Measurements from ENCODE around the gene RAC2.

RAC2 gene

DNA sequence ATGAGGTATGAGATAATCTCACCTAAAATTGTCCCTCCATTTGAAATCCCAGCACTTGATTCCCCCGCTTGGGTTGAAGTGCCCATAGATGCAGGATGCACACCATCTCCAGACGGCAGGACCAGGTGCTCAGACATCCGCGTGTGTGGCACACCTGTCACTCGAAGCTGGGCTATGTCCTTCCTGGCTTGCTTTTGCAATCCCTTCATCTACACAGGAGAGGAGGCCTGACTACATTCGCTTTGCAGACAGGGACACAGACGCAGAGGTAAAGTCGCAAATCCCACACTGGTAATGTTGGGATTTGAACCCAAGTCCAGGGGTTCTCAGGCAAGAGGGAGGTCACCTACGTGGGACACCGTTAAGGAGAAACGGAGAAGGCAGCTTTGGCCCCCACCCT is 31.1 kb upstream of the RAC2 start:
- no peak for DNase-seq

- DNase-seq: no peak
These were observed 30.4 kb upstream of the RAC2 start for GRCh38 chr22:37274380-37274862.

DNA sequence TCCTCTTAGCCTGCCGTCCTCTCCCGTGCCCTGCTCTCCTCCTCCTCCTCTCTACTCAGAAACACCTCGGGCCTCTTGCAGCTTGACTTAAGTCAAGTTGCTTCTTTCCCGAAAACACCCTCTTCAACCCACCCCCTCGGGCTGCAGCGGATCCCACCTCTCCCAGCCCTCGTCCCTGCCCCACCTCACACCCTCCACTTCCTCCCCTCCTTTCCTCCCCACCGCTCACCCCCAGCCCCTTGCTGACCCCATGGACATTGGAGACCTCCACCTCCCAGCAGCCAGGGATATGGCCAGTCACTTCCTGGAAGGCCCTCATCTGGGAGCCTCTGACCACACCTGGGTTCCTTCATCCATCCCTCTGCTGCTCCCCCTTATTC is 29.8 kb upstream of the RAC2 start:
- DNase-seq: no peak

GRCh38 chr22:37273126-37273845 is 29.2 kb upstream of the RAC2 start:
- DNase-seq: no peak

DNA sequence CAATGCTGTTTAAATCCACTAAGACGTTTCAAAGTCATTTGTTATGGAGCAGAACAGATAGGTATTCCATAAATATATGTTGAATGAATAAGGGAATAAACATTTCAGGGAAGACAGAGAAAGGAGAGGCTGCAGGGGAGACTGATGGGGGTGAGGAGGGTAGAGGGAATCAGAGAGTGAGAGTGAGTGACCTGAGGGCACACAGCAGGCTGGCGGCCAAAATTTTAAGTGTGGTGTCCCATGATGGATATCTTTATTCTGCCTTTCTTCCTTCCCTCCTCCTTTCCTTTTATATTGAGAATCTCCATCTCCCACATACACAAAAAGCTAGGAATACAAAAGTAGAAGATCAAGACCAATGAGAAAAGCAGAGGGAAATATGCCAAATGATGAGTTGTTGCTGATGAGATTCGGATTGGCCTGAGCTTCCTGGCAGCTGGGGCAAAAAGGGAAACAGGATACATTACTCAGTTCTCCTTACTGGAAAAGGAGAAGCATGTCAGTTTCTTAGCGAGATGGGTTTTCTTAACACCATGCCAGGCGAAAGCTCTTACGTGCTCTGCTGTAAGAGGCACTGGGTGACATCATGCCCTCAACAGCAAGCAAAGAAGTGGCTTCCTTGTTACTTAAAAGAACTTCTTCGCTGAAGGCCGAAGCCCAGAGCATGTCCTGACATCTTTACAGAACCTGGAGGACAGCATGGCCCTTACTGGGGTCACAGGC is 27.0 kb upstream of the RAC2 start:
- DNase-seq: no peak

DNA sequence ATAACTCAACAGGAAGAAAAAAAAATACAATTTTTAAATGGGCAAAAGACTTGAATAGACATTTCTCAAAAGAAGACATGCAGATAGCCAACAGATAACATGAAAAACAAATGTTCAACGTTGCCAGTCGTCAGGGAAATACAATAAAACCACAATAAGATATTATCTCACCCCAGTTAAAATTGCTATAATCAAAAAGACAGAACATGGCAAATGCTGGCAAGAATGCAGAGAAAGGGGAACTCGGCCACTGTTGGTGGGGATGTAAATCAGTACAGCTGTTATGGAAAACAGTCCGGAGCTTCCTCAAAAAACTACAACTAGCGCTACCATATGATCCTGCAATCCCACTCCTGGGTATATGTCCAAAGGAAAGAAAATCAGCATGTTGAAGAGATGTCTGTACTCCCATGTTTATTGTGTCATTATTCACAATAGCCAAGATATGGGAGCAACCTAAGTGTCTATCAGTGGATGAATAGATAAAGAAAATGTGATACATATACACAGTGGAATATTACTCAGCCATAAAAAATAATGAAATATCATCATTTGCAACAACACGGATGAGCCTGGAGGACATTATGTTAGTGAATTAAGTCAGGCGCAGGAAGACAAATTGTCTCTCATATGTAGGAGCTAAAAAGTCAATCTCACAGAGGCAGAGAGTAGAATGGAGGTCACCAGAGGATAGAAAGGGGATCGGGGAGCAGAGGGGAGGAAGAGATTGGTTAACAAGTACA is 26.0 kb upstream of the RAC2 start:
- no peak for DNase-seq

DNA sequence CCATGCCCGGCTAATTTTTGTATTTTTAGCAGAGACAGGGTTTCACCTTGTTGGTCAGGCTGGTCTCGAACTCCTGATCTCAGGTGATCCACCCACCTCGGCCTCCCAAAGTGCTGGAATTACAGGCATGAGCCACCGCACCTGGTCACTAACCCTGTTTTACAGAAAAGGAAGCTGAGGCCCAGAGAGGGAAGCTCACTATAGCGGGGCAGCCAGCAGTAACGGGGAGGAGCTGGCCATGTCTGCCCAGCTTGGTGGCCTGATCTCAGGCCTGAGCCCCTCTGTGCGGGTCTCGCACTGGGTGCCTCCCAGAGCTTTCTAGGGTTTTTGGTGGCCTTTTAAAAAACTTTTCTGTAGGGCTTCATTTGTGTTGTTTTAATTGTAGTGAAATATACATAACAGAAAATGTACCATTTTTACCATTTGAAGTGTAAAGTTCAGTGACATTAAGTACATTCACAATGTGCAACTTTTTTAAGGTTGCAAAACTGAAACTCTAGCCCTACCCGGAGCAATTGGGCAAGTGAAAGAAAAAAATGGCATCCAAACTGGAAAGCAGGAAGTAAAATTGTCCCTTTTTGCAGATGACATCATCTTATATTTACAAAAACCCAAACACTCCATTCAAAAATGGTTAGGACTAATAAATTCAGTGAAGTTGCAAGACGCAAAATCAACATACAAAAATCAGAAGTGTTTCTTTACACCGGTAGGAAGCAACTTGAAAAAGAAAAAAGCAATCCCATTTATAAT is 23.8 kb upstream of the RAC2 start:
- no peak for DNase-seq

- DNase-seq: no peak
These were observed 23.1 kb upstream of the RAC2 start for GRCh38 chr22:37267135-37267587.

DNA sequence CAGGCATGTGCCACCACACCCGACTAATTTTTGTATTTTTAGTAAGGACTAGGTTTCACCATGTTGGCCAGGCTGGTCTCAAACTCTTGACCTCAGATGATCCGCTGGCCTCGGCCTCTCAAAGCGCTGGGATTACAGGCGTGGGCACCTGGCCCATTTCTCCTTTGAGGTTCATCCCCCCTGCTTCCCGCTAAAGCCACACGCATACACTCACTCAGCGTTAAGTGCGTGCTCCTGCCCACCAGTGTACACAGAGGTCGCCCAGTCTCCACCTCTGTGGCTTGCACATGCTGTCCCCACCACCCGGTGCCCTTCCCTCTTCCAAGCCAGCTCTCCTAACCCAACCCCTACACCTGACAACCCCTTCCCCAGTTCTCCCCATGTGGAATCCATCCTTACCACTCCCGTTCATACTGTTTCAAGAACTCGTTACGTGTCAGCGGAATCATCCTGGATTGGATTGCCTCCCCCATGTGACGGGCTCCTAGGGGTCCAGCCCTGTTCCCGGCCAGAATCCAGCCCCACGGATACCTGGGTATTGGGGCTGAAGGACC is 22.6 kb upstream of the RAC2 start:
- no peak for DNase-seq

DNA sequence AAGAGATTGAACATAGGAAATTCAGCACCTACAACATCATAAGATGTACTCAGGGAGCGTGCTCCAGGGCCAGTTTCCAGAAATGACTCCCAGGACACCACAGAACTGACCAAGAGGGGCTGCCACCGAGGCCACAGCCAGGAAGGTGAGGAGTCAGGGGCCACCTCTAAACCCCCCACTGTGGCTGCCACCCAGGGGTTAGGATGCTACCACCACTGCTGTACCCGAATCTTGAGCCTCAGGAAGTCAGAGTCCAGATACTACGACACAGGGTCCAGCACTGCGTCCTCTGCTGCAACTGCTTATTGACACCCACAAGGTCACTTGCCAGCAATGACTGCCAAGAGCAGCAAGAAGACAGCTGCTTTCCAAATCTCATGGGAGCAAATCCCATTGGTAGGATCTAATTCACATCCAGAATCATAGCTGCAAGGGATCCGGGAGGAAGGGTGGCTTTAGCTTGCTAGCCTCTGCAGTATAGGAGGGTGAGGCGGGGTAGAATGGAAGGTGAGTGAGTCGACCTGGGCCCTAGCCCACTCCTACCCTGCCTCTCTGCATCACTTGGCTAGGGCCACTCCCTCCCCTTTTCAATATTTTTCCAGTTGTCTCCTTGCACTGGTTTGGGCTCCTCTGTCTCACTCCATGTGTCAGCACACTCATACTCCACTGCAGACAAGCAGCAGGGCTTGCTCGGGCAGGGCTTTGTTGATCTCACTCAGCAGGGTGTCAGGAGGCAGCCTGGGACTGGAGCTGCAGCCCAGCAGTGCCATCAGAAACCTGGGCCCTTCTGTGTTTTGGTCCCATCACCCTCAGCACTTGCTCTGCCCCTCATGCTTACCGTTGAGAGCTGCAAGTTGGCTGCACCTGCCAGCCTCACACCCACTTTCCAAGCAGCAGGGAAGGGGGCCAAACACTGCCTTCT is 20.2 kb upstream of the RAC2 start:
- no peak for DNase-seq

- no peak for DNase-seq
These were observed 18.3 kb upstream of the RAC2 start for GRCh38 chr22:37262346-37262745.

- DNase-seq: no peak
These were observed 16.9 kb upstream of the RAC2 start for GRCh38 chr22:37260901-37261336.

- no peak for DNase-seq
These were observed 16.2 kb upstream of the RAC2 start for GRCh38 chr22:37260155-37260795.

- DNase-seq: no peak
These were observed 15.5 kb upstream of the RAC2 start for GRCh38 chr22:37259540-37260029.

- no peak for DNase-seq
These were observed 14.8 kb upstream of the RAC2 start for GRCh38 chr22:37258753-37259401.

DNA sequence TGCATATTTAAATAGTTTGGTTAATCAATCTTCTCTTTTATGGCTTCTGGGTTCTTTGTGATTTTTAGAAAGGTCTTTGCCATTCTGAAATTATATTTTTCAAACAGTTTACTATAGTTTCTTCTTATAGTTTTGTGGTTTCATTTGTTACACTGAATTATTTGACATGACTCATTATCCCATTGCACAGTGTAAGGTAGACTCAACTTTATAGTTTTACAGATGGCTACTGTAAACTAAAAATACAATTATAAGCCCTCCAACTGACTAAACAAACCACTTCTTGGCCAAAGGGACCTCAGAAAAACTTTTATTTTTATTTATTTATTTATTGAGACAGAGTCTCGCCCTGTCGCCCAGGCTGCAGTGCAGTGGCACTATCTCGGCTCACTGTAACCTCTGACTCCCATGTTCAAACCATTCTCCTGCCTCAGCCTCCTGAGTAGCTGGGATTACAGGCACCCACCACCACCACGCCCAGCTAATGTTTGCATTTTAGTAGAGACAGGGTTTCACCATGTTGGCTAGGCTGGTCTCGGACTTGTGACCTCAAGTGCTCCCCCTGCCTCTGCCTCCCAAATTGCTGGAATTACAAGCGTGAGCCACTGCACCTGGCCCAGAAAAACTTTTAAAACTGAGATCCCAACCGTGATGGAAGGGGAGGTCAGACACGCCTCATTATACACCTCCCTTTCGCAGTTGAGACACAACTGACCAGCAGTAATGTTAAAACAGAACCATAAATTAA is 14.1 kb upstream of the RAC2 start:
- DNase-seq: no peak

DNA sequence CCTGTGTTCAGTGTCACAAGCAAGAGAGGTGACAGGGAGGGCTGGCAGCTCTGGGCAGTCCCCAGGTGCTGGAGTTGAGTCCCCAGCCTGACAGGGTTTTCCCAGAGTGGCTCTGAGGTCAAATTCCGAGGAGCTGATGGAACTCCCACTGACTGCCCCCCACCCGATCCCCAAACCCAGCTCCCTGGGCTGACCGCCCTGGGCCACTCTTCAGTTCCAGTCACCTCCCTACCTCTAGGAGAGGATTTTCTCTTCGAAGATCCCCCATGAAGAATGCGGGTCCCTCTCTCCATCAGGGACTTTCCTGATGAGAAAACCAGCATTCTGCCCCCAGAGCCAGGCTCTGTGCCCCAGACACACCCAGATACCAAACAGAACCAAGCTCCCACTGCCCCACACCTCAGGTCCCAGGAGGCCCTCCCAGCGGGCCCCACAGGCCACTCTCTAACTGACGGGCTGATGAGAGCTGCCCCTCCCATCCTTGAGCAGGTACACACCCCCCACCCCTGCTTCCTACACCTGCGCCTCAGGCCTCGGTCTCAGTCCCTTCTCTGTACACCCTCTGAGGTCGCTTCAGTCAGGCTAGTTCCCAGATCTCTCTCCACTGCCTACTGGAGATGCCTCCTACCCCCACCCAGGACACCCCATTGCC is 12.1 kb upstream of the RAC2 start:
- DNase-seq: no peak

DNA sequence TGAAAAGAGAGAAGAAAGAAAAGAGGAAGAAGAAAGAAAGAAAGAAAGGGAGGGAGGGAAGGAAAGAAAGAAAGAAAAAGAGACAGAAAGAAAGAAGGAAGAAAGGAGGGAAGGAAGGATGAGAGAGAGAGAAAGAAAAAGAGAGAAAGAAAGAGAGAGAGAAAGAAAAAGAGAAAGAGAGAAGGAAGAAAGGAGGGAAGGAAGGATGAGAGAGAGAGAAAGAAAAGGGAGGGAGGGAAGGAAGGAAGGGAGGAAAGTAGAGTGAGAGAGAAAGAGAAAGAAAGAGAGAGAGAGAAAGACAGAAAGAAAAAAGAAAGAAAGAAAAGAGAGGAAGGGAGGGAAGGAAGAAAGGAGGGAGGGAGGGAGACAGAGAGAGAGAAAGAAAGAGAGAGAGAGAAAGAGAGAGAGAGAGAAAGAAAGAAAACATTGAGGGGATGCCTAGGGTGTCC is 11.5 kb upstream of the RAC2 start:
- no peak for DNase-seq

- no peak for DNase-seq
These were observed 10.8 kb upstream of the RAC2 start for GRCh38 chr22:37254867-37255233.
